ENCODE results near the gene ATG4D.

- no peak for TF ChIP-seq CTCF (conservative IDR thresholded peaks at IDR 0.05; ENCODE audit: low read depth, low read length)
- TF ChIP-seq USF2 (IDR thresholded peaks at IDR 0.05; ENCODE audit: low read depth, low read length) = no peak
Observed at GRCh38 chr19:10549733-10550132, 6.0 kb downstream of the ATG4D start.
